Kidney epithelial cell (primary cell): Measurements from ENCODE around the gene RTP5. TPM values are rescaled to one million over a fixed set of nuclear protein-coding genes. Genes with fewer than 3 reads are reported as not detected.

ENCODE experiments used
- DNase-seq: peaks from one replicate; pipeline ENCODE4 v3.0.0-alpha.2; 2010; ENCODE audit warnings: low read depth
- H3K27me3 ChIP-seq: 2 replicates; pipeline ENCODE4 v1.6.0; 2011; ENCODE audit warnings: low read length; ENCODE audit not compliant: control insufficient read depth, insufficient read depth
- H3K36me3 ChIP-seq: 2 replicates; pipeline ENCODE4 v1.5.1; 2011; ENCODE audit warnings: low read length; ENCODE audit not compliant: control insufficient read depth, insufficient read depth
- H3K4me3 ChIP-seq: 2 replicates; pipeline ENCODE4 v1.5.1; 2011; ENCODE audit warnings: low read depth, mild to moderate bottlenecking, control low read depth, low read length
- total RNA-seq: library from RNA; depleted of rRNA; stranded (reverse); fragments of >200 nt; gene quantifications from 2 replicates; pipeline ENCODE4 v1.2.3, GENCODE V29; 2015
- TF ChIP-seq, protein P1 (sequence below): IDR thresholded peaks from 2 replicates; pipeline ENCODE4 v1.5.1; 2011; ENCODE audit warnings: mild to moderate bottlenecking, moderate library complexity, low read length, control low read depth, inconsistent platforms; ENCODE audit not compliant: insufficient read depth, poor library complexity, severe bottlenecking

The RTP5 gene
- total RNA-seq, 1 donor from 2014 or later = not detected

DNA sequence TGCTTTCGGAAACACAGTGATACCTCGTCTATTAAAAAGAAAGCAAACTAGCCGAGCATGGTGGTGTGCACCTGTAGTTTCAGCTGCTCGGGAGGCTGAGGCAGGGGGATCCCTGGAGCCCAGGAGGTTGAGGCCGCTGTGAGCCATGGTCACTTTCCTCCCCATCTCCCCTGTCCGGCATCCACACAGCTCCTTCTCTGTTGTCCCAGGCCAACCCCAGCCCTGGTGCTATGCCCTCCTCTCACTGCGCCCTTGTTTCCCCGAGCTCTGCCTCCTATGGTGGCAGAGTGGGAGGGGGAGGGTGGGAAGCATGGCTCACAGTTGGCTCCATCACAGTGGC is 15.4 kb downstream of the RTP5 start:
- TF ChIP-seq, protein P1, sequence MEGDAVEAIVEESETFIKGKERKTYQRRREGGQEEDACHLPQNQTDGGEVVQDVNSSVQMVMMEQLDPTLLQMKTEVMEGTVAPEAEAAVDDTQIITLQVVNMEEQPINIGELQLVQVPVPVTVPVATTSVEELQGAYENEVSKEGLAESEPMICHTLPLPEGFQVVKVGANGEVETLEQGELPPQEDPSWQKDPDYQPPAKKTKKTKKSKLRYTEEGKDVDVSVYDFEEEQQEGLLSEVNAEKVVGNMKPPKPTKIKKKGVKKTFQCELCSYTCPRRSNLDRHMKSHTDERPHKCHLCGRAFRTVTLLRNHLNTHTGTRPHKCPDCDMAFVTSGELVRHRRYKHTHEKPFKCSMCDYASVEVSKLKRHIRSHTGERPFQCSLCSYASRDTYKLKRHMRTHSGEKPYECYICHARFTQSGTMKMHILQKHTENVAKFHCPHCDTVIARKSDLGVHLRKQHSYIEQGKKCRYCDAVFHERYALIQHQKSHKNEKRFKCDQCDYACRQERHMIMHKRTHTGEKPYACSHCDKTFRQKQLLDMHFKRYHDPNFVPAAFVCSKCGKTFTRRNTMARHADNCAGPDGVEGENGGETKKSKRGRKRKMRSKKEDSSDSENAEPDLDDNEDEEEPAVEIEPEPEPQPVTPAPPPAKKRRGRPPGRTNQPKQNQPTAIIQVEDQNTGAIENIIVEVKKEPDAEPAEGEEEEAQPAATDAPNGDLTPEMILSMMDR = no peak
- Histone ChIP-seq H3K4me3 (no peak overlapping the region), H3K27me3 (no peaks in the 10 kb centered on the region), H3K36me3 (no peaks in the 10 kb centered on the region)
- DNase-seq = no peak

- Histone ChIP-seq H3K27me3 (no peaks in the 10 kb centered on the region), H3K4me3 (no peak overlapping the region), H3K36me3 (no peaks in the 10 kb centered on the region)
- TF ChIP-seq, protein P1 = no peak
- no peak for DNase-seq
Measured at GRCh38 chr2:241885291-241885945, 15.9 kb downstream of the RTP5 start.

DNA sequence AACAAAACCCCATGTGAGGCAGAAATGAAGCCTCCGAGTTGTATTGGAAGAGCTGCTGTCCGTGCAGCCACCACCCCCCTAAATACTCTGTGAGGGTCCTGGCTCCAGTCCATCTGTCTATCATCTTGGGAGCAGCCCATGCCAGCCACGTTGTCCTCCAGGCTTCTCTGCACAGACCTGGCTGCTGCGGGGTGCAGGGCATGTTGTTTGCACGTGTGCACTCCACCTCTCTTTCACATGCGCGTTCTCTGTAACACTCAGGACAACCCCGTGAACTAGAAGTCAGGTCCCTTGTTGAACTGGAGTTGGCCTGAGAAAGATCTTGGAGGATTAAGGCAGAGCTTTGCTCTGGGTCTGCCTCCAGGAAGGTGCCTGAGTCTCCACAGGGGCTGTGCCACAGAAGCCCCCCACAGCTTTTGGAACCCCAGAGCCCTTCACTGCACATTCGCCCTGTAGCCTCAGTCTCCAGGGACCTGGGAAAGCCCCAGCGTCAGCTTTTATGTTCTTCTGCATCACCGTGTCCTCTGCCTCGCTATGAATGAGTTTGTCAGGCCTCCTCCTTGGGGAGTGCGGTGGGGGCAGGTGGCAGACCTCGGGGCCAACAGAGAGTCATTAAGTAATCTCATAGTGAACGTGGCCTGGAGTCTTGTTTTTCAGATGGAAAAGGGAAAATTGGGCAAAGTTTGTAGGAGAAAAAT is 16.6 kb downstream of the RTP5 start:
- no peaks in the 10 kb centered on the region for H3K36me3 ChIP-seq
- TF ChIP-seq, protein P1 = no peak
- no peak overlapping the region for H3K4me3 ChIP-seq
- no peak for DNase-seq
- H3K27me3 ChIP-seq = no peaks in the 10 kb centered on the region

GRCh38 chr2:241886840-241887447 is 17.4 kb downstream of the RTP5 start:
- no peaks in the 10 kb centered on the region for H3K36me3 ChIP-seq
- peaks cover 1% of the 10 kb centered on the region for H3K27me3 ChIP-seq
- TF ChIP-seq, protein P1 = no peak
- no peak overlapping the region for H3K4me3 ChIP-seq
- DNase-seq = no peak

DNA sequence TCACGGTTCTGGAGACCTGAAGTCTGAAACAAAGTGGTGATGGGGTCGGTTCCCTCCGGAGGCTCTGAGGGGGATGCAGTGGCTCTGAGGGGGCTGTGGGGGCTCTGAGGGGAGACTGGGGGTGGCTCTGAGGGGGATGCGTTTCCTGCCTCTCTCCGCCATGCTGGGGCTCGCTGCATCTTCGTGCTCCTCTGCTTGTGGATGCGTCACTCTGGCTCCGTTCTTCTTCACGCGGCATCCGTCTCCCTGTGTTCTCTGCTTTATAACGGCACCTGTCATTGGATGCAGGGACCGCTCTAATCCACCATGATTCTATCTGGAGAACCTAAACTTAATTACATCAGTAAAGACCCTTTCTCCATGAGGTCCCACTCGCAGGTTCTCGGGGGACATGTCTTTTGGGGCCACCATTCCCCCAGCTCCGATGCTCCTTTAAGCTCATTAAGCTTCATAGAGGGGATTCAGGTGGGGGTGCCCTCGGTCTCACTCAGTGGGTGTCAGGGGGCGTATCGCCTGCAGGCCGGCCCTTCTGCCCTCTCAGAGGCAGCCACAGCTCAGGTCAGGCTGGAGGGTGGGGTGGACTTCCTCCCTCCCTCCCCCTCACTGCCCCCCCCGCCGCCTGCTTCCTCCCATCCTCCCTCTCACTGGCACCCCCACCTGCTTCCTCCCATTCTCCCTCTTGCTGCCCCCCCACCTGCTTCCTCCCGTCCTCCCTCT is 18.4 kb downstream of the RTP5 start:
- no peak for DNase-seq
- peaks cover 4% of the 10 kb centered on the region for H3K27me3 ChIP-seq
- no peaks in the 10 kb centered on the region for H3K36me3 ChIP-seq
- TF ChIP-seq, protein P1 = no peak
- H3K4me3 ChIP-seq = no peak overlapping the region
